Thyroid gland (tissue), 4 donors: ENCODE data around the gene TTC38. TPM values are rescaled to one million over a fixed set of nuclear protein-coding genes. Genes with fewer than 3 reads are reported as not detected.

ENCODE experiments used
- DNase-seq, 2 donors: peaks; one replicate each; pipeline ENCODE4 v3.0.0-alpha.2; 2019
- H3K27ac ChIP-seq, 3 donors: fragments of 200-600 bp; sonication (generic); 1 replicate in 2 of 3; 2 replicates in 1 of 3; pipeline ENCODE4 v1.5.1; 2016 to 2019; ENCODE audit warnings: mild to moderate bottlenecking in 1 of 3, moderate library complexity in 1 of 3
- H3K27me3 ChIP-seq: fragments of 200-600 bp; sonication (generic); one replicate; pipeline ENCODE4 v1.5.1; 2019
- H3K36me3 ChIP-seq, 2 donors: fragments of 200-600 bp; sonication (generic); one replicate each; pipeline ENCODE4 v1.5.1; 2016 to 2019
- H3K4me1 ChIP-seq, 2 donors: fragments of 200-600 bp; sonication (generic); one replicate each; pipeline ENCODE4 v1.5.1; 2017 to 2019
- H3K4me3 ChIP-seq, 3 donors: fragments of 200-600 bp; sonication (generic); replicated peaks in 1 of 3; 1 replicate in 2 of 3; 2 replicates in 1 of 3; pipeline ENCODE4 v1.5.1; 2016; ENCODE audit warnings: mild to moderate bottlenecking in 1 of 3
- H3K9me3 ChIP-seq: fragments of 200-600 bp; sonication (generic); one replicate; pipeline ENCODE4 v1.5.1; 2017
- CTCF ChIP-seq, 6 experiments: fragments of 200-600 bp in 3 of 6; fragments of 450-650 bp in 3 of 6; sonication (generic) in 3 of 6; IDR thresholded peaks; one replicate each; pipeline ENCODE4 v1.5.1; 2016 to 2019; ENCODE audit warnings: antibody characterized with exemption in 6 of 6, mild to moderate bottlenecking in 2 of 6, inconsistent platforms in 1 of 6, moderate library complexity in 1 of 6
- POLR2A ChIP-seq, 2 donors: fragments of 450-650 bp; IDR thresholded peaks; one replicate each; pipeline ENCODE4 v1.6.1; 2017; ENCODE audit warnings: antibody characterized with exemption in 2 of 2, mild to moderate bottlenecking in 2 of 2, moderate library complexity in 1 of 2
- WGBS, 2 donors: methylation state at CpG; one replicate each; pipeline ENCODE4 v1.1.5; 2017; 5-methylcytosine and 5-hydroxymethylcytosine counted together
- intact Hi-C: fragments of 100-400 bp; cut with DNase I; formaldehyde crosslinking; loops from one replicate; pipeline ENCODE4 v1.15.1; 2023
- total RNA-seq, 4 donors: library from RNA; depleted of rRNA; stranded (reverse); fragments of >200 nt; gene quantifications; one replicate each; pipeline ENCODE4 v1.2.3, GENCODE V29; 2016

TTC38 gene
- total RNA-seq, 4 donors from 2014 or later = 30.2 to 81.9 (median 51.1) TPM

- Histone ChIP-seq H3K4me1 (peaks cover 14 to 17% of the 10 kb centered on the region in 2 donors), H3K9me3 (no peaks in the 10 kb centered on the region), H3K27me3 (no peaks in the 10 kb centered on the region), H3K36me3 (no peaks in the 10 kb centered on the region), H3K4me3 (no peak overlapping the region), H3K27ac (no peak overlapping the region)
- no peak for DNase-seq
- no peak for TF ChIP-seq POLR2A (IDR thresholded peaks at IDR 0.05)
- no peak for TF ChIP-seq CTCF (IDR thresholded peaks at IDR 0.05)
- intact Hi-C loops = no loop called here
- WGBS, 2 donors = 92 to 94% methylated on average over 13 of the region's 13 CpGs
Measured at GRCh38 chr22:46299101-46299500, 31.3 kb downstream of the TTC38 start.

GRCh38 chr22:46300491-46300890 lies 32.7 kb downstream of the TTC38 start:
- H3K27me3 ChIP-seq = no peaks in the 10 kb centered on the region
- no peaks in the 10 kb centered on the region for H3K9me3 ChIP-seq
- TF ChIP-seq POLR2A (IDR thresholded peaks at IDR 0.05) (no peak), CTCF (IDR thresholded peaks at IDR 0.05) (no peak)
- no peaks in the 10 kb centered on the region for H3K36me3 ChIP-seq
- 96 to 98% methylated on average over 7 of the region's 7 CpGs for WGBS, 2 donors
- no peak overlapping the region for H3K27ac ChIP-seq
- peaks cover 14 to 16% of the 10 kb centered on the region in 2 donors for H3K4me1 ChIP-seq
- intact Hi-C loops = no loop called here
- H3K4me3 ChIP-seq = no peak overlapping the region
- no peak for DNase-seq

- no peaks in the 10 kb centered on the region for H3K27me3 ChIP-seq
- H3K36me3 ChIP-seq = no peaks in the 10 kb centered on the region
- TF ChIP-seq CTCF (IDR thresholded peaks at IDR 0.05) = no peak
- no peak for TF ChIP-seq POLR2A (IDR thresholded peaks at IDR 0.05)
- no peak for DNase-seq
- no peaks in the 10 kb centered on the region for H3K9me3 ChIP-seq
- no peak overlapping the region for H3K4me3 ChIP-seq
- WGBS, 2 donors = 85 to 95% methylated on average over 7 of the region's 7 CpGs
- H3K27ac ChIP-seq = no peak overlapping the region
- intact Hi-C loops = no loop called here
- no peaks in the 10 kb centered on the region for H3K4me1 ChIP-seq
Measured at GRCh38 chr22:46303347-46303965, 35.6 kb downstream of the TTC38 start.

- no peak for TF ChIP-seq CTCF (IDR thresholded peaks at IDR 0.05)
- TF ChIP-seq POLR2A (IDR thresholded peaks at IDR 0.05) = no peak
- H3K27ac ChIP-seq = no peak overlapping the region
- no peaks in the 10 kb centered on the region for H3K9me3 ChIP-seq
- H3K4me1 ChIP-seq = no peaks in the 10 kb centered on the region
- intact Hi-C loops = no loop called here
- 92 to 93% methylated on average over 16 to 23 of the region's 23 CpGs for WGBS, 2 donors
- no peaks in the 10 kb centered on the region for H3K27me3 ChIP-seq
- H3K36me3 ChIP-seq = no peaks in the 10 kb centered on the region
- no peak for DNase-seq
- no peak overlapping the region for H3K4me3 ChIP-seq
Measured at GRCh38 chr22:46308283-46308988, 40.6 kb downstream of the TTC38 start.

GRCh38 chr22:46309526-46310085 lies 41.8 kb downstream of the TTC38 start:
- Histone ChIP-seq H3K9me3 (no peaks in the 10 kb centered on the region), H3K36me3 (no peaks in the 10 kb centered on the region), H3K27ac (no peak overlapping the region), H3K4me3 (no peak overlapping the region), H3K27me3 (no peaks in the 10 kb centered on the region), H3K4me1 (no peaks in the 10 kb centered on the region)
- 94 to 97% methylated on average over 13 to 15 of the region's 15 CpGs for WGBS, 2 donors
- TF ChIP-seq CTCF (IDR thresholded peaks at IDR 0.05) (no peak), POLR2A (IDR thresholded peaks at IDR 0.05) (no peak)
- no peak for DNase-seq
- intact Hi-C loops = no loop called here
